ENCODE measurements around the gene FASTK. TPM values are rescaled to one million over a fixed set of nuclear protein-coding genes. Genes with fewer than 3 reads are reported as not detected.
A peak's percentile ranks its signal among the peaks of the same experiment; 100 is the strongest.

FASTK gene
- total RNA-seq, 1 experiment from 2014 or later: 86.3 TPM

GRCh38 chr7:151061213-151062110 lies 19.1 kb downstream of the FASTK start:
- peak; percentile 79 for DNase-seq
- Histone ChIP-seq H3K27me3 (ENCODE audit: control insufficient read depth, insufficient read depth, low read length) (peaks cover 7% of the 10 kb centered on the region), H3K36me3 (replicated peaks; ENCODE audit: control insufficient read depth, insufficient read depth, low read length) (peaks cover 7% of the 10 kb centered on the region), H3K4me3 (ENCODE audit: insufficient read depth, low read depth, low read length) (peak overlapping the region; percentile 82)

GRCh38 chr7:151060416-151061212 lies 20.0 kb downstream of the FASTK start:
- peaks cover 7% of the 10 kb centered on the region for H3K27me3 ChIP-seq (ENCODE audit: control insufficient read depth, insufficient read depth, low read length)
- peak overlapping the region; percentile 82 for H3K4me3 ChIP-seq (ENCODE audit: insufficient read depth, low read depth, low read length)
- peak; percentile 79 for DNase-seq
- peaks cover 7% of the 10 kb centered on the region for H3K36me3 ChIP-seq (replicated peaks; ENCODE audit: control insufficient read depth, insufficient read depth, low read length)

- Histone ChIP-seq H3K36me3 (replicated peaks; ENCODE audit: control insufficient read depth, insufficient read depth, low read length) (peaks cover 4% of the 10 kb centered on the region), H3K27me3 (ENCODE audit: control insufficient read depth, insufficient read depth, low read length) (peaks cover 7% of the 10 kb centered on the region), H3K4me3 (ENCODE audit: insufficient read depth, low read depth, low read length) (peak overlapping the region; percentile 82)
- no peak for DNase-seq
Measured at GRCh38 chr7:151060113-151060415, 20.5 kb downstream of the FASTK start.

- H3K36me3 ChIP-seq (replicated peaks; ENCODE audit: control insufficient read depth, insufficient read depth, low read length): no peaks in the 10 kb centered on the region; the same call in 1 of the 2 replicates
Measured at GRCh38 chr7:151059367-151060112, 21.1 kb downstream of the FASTK start, which contains the start of gene SLC4A2. Gene SLC4A2 (plus strand): TSS chr7:151059589. CDS start chr7:151061988, 2,399 bp downstream.

GRCh38 chr7:151058781-151059366 lies 21.7 kb downstream of the FASTK start:
- no peak for DNase-seq
- H3K4me3 ChIP-seq (ENCODE audit: insufficient read depth, low read depth, low read length): peak overlapping the region; percentile 44
- peaks cover 7% of the 10 kb centered on the region for H3K27me3 ChIP-seq (ENCODE audit: control insufficient read depth, insufficient read depth, low read length)
- no peaks in the 10 kb centered on the region for H3K36me3 ChIP-seq (replicated peaks; ENCODE audit: control insufficient read depth, insufficient read depth, low read length)

More at GRCh38 chr7:151059367-151060112, 21.1 kb downstream of the FASTK start, which contains the start of gene SLC4A2:
- DNase-seq: peak; percentile 96
- peak within 1 kb of the TSS; percentile 84 for H3K4me3 ChIP-seq (ENCODE audit: insufficient read depth, low read depth, low read length)
- H3K27me3 ChIP-seq (ENCODE audit: control insufficient read depth, insufficient read depth, low read length): peaks cover 7% of the 10 kb centered on the region

GRCh38 chr7:151057989-151058780 lies 22.4 kb downstream of the FASTK start:
- Histone ChIP-seq H3K4me3 (ENCODE audit: insufficient read depth, low read depth, low read length) (peak overlapping the region; percentile 84), H3K36me3 (replicated peaks; ENCODE audit: control insufficient read depth, insufficient read depth, low read length) (no peaks in the 10 kb centered on the region), H3K27me3 (ENCODE audit: control insufficient read depth, insufficient read depth, low read length) (peaks cover 7% of the 10 kb centered on the region)
- DNase-seq: peak; percentile 99

GRCh38 chr7:151057506-151057988 lies 23.1 kb downstream of the FASTK start, which contains the start of gene CDK5:
Gene CDK5 (minus strand): TSS chr7:151057897. CDS start chr7:151057848, 49 bp downstream.
- Histone ChIP-seq H3K36me3 (replicated peaks; ENCODE audit: control insufficient read depth, insufficient read depth, low read length) (no peaks in the 10 kb centered on the region), H3K4me3 (ENCODE audit: insufficient read depth, low read depth, low read length) (peak within 1 kb of the TSS; percentile 84), H3K27me3 (ENCODE audit: control insufficient read depth, insufficient read depth, low read length) (peaks cover 7% of the 10 kb centered on the region)
- DNase-seq: no peak

- Histone ChIP-seq H3K36me3 (replicated peaks; ENCODE audit: control insufficient read depth, insufficient read depth, low read length) (no peaks in the 10 kb centered on the region), H3K27me3 (ENCODE audit: control insufficient read depth, insufficient read depth, low read length) (peaks cover 7% of the 10 kb centered on the region), H3K4me3 (ENCODE audit: insufficient read depth, low read depth, low read length) (peak overlapping the region; percentile 84)
- DNase-seq: peak; percentile 89
Measured at GRCh38 chr7:151056666-151057505, 23.7 kb downstream of the FASTK start.

- no peak for DNase-seq
- Histone ChIP-seq H3K27me3 (ENCODE audit: control insufficient read depth, insufficient read depth, low read length) (peaks cover 11% of the 10 kb centered on the region), H3K36me3 (replicated peaks; ENCODE audit: control insufficient read depth, insufficient read depth, low read length) (no peaks in the 10 kb centered on the region), H3K4me3 (ENCODE audit: insufficient read depth, low read depth, low read length) (no peak overlapping the region)
Measured at GRCh38 chr7:151056283-151056665, 24.3 kb downstream of the FASTK start.

- no peak overlapping the region for H3K4me3 ChIP-seq (ENCODE audit: insufficient read depth, low read depth, low read length)
- no peaks in the 10 kb centered on the region for H3K36me3 ChIP-seq (replicated peaks; ENCODE audit: control insufficient read depth, insufficient read depth, low read length)
- no peak for DNase-seq
- H3K27me3 ChIP-seq (ENCODE audit: control insufficient read depth, insufficient read depth, low read length): peaks cover 22% of the 10 kb centered on the region
Measured at GRCh38 chr7:151053751-151054150, 26.9 kb downstream of the FASTK start.

- Histone ChIP-seq H3K4me3 (ENCODE audit: insufficient read depth, low read depth, low read length) (no peak overlapping the region), H3K36me3 (replicated peaks; ENCODE audit: control insufficient read depth, insufficient read depth, low read length) (no peaks in the 10 kb centered on the region), H3K27me3 (ENCODE audit: control insufficient read depth, insufficient read depth, low read length) (peaks cover 22% of the 10 kb centered on the region)
- DNase-seq: no peak
Measured at GRCh38 chr7:151053096-151053495, 27.5 kb downstream of the FASTK start.

GRCh38 chr7:151051108-151051507 lies 29.5 kb downstream of the FASTK start:
- peak; percentile 95 for DNase-seq
- Histone ChIP-seq H3K36me3 (replicated peaks; ENCODE audit: control insufficient read depth, insufficient read depth, low read length) (no peaks in the 10 kb centered on the region), H3K4me3 (ENCODE audit: insufficient read depth, low read depth, low read length) (peak overlapping the region; percentile 10; the same call in 1 of the 2 replicates), H3K27me3 (ENCODE audit: control insufficient read depth, insufficient read depth, low read length) (peaks cover 18% of the 10 kb centered on the region)
